Activated CD8-positive, alpha-beta T cell treated with anti-CD3 and anti-CD28 coated beads for 36 hours (primary cell): ENCODE measurements around the gene VPS16. TPM values are rescaled to one million over a fixed set of nuclear protein-coding genes. Genes with fewer than 3 reads are reported as not detected.

Experiments used
- ATAC-seq: fragments of 200-7000 bp; cut with Tn5 transposase; one replicate; pipeline ENCODE4 v1.10.0; 2021; ENCODE audit warnings: mild to moderate bottlenecking, moderate library complexity
- CTCF ChIA-PET: fragments of 350-600 bp; sonication (Branson Sonifier 250); formaldehyde crosslinking; loops from one replicate; lab custom pipeline; 2021; ENCODE audit warnings: antibody characterized with exemption; lab: Charles Lee
- POLR2A ChIA-PET: fragments of 350-600 bp; sonication (Branson Sonifier 250); formaldehyde crosslinking; loops from one replicate; lab custom pipeline; 2021; ENCODE audit warnings: antibody characterized with exemption; lab: Charles Lee
- DNase-seq: peaks from one replicate; pipeline ENCODE4 v3.0.0-alpha.2; 2020
- H3K27ac Mint-ChIP-seq: one replicate; pipeline ENCODE4 v1.8.0; 2021; ENCODE audit warnings: mild to moderate bottlenecking, mixed read lengths
- H3K27me3 Mint-ChIP-seq: one replicate; pipeline ENCODE4 v1.8.0; 2021; ENCODE audit warnings: mixed read lengths
- H3K36me3 Mint-ChIP-seq: one replicate; pipeline ENCODE4 v1.8.0; 2021; ENCODE audit warnings: low read depth, mixed read lengths
- H3K4me1 Mint-ChIP-seq: one replicate; pipeline ENCODE4 v1.8.0; 2021; ENCODE audit warnings: low read depth, mixed read lengths
- H3K4me3 Mint-ChIP-seq: one replicate; pipeline ENCODE4 v1.8.0; 2021; ENCODE audit warnings: mild to moderate bottlenecking, moderate library complexity, mixed read lengths
- H3K9me3 Mint-ChIP-seq: one replicate; pipeline ENCODE4 v1.8.0; 2021; ENCODE audit warnings: mixed read lengths
- CTCF ChIP-seq: fragments of 200-600 bp; IDR thresholded peaks from one replicate; pipeline ENCODE4 v1.8.0; 2022; ENCODE audit warnings: antibody characterized with exemption, mild to moderate bottlenecking
- intact Hi-C: fragments of 100-400 bp; cut with micrococcal nuclease; formaldehyde crosslinking; loops from one replicate; pipeline ENCODE4 v1.10.0; 2022
- total RNA-seq, 2 experiments: library from RNA; stranded (reverse); gene quantifications; one replicate each; pipeline ENCODE4 v1.2.3, GENCODE V29; 2021

VPS16 gene
- total RNA-seq, 2 experiments from 2014 or later: 34.5 to 38.7 TPM

- intact Hi-C loops: no loop called here
- DNase-seq (no peak), ATAC-seq (no peak)
- H3K27me3 Mint-ChIP-seq: peaks cover 27% of the 10 kb centered on the region
- ChIA-PET CTCF (interaction anchor here (1.0 to 1.2 kb wide), 2 partner anchors 16 to 74 kb away, joined by 3 to 4 read pairs; partner anchors contain the start of gene CPXM1), POLR2A (no interaction called here)
- H3K9me3 Mint-ChIP-seq: peaks cover 3% of the 10 kb centered on the region
- H3K36me3 Mint-ChIP-seq: no peaks in the 10 kb centered on the region
- TF ChIP-seq CTCF: no peak
- no peak overlapping the region for H3K27ac Mint-ChIP-seq
- H3K4me1 Mint-ChIP-seq: peaks cover 19% of the 10 kb centered on the region
- no peak overlapping the region for H3K4me3 Mint-ChIP-seq
These were observed 23.2 kb upstream of the VPS16 start for GRCh38 chr20:2817341-2817726.

GRCh38 chr20:2817891-2818595 is 22.5 kb upstream of the VPS16 start:
- ATAC-seq (no peak), DNase-seq (no peak)
- Mint-ChIP-seq H3K27ac (no peak overlapping the region), H3K9me3 (no peaks in the 10 kb centered on the region), H3K36me3 (no peaks in the 10 kb centered on the region), H3K27me3 (peaks cover 24% of the 10 kb centered on the region), H3K4me1 (peaks cover 19% of the 10 kb centered on the region), H3K4me3 (no peak overlapping the region)
- CTCF ChIA-PET: interaction anchor here (1.0 kb wide), 1 partner anchor 74 kb away, joined by 4 read pairs; no protein-coding TSS in a partner anchor
- no peak for TF ChIP-seq CTCF
- intact Hi-C loops: no loop called here
- POLR2A ChIA-PET: no interaction called here

- Mint-ChIP-seq H3K9me3 (no peaks in the 10 kb centered on the region), H3K4me3 (no peak overlapping the region), H3K27ac (no peak overlapping the region), H3K36me3 (no peaks in the 10 kb centered on the region), H3K4me1 (peaks cover 19% of the 10 kb centered on the region), H3K27me3 (peaks cover 20% of the 10 kb centered on the region)
- ChIA-PET POLR2A (interaction anchor here (0.6 to 1.2 kb wide), 4 partner anchors 10 to 16 kb away, joined by 3 read pairs; no protein-coding TSS in a partner anchor), CTCF (no interaction called here)
- intact Hi-C loops: no loop called here
- ATAC-seq (no peak), DNase-seq (no peak)
- TF ChIP-seq CTCF: no peak
These were observed 20.3 kb upstream of the VPS16 start for GRCh38 chr20:2820084-2820895.

- TF ChIP-seq CTCF: no peak
- DNase-seq: no peak
- Mint-ChIP-seq H3K4me1 (peaks cover 25% of the 10 kb centered on the region), H3K4me3 (peak overlapping the region; percentile 15), H3K36me3 (no peaks in the 10 kb centered on the region), H3K9me3 (no peaks in the 10 kb centered on the region), H3K27ac (peak overlapping the region; percentile 5), H3K27me3 (peaks cover 20% of the 10 kb centered on the region)
- CTCF ChIA-PET: interaction anchor here (1.6 kb wide), 1 partner anchor 78 kb away, joined by 6 read pairs; no protein-coding TSS in a partner anchor
- ATAC-seq: peak; percentile 25
- POLR2A ChIA-PET: interaction anchor here (0.6 to 1.5 kb wide), 7 partner anchors 9 to 44 kb away, joined by 3 to 4 read pairs (median 3); partner anchors contain the start of genes PCED1A and VPS16
- intact Hi-C loops: no loop called here
These were observed 19.4 kb upstream of the VPS16 start for GRCh38 chr20:2820896-2821869.
